HG02623 (cell line): Measurements from ENCODE around the gene SURF2.

Source experiments
- ATAC-seq: cut with Tn5 transposase; IDR thresholded peaks from one replicate; pipeline ENCODE4 v1.9.1; 2021; ENCODE audit warnings: moderate library complexity; ENCODE audit not compliant: unreplicated experiment

Gene SURF2

DNA sequence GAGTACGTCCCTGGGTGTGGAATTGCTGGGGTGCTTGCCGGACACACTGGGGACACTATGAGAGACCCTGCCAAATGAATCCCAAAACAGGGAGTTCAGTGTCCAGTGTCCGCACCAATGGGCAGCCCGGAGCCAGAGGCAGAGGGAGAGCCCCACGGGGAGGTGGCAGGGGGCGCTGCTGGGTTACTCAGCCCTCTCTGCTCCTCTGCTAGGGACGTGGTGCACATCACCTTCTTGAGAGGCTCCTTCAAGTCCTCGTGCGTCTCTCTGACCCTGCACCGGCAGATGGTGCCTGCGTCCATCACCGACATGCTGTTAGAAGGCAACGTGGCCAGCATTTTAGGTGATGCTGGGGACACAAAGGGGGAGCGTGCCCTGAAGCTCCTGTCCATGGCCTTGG lies 40.6 kb downstream of the SURF2 start:
- no peak for ATAC-seq

DNA sequence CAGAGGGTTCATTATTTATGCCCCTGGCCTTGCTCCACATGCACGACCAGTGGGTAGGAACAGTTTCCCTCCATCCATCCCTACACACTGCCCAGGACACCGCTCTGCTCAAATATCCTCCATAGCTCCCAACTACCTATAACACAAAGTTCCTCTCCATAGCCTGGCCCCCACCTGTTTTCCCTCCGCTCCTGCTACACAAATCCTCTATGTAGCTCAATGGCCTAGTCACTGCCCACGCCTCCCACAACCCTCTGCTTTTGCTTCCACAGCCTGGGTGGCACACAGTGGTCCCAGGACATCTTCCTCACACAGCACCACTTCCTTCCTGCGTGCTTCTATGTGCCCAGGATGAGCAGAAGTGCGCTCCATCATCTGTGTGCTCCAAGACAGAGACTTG lies 41.0 kb downstream of the SURF2 start:
- no peak for ATAC-seq

DNA sequence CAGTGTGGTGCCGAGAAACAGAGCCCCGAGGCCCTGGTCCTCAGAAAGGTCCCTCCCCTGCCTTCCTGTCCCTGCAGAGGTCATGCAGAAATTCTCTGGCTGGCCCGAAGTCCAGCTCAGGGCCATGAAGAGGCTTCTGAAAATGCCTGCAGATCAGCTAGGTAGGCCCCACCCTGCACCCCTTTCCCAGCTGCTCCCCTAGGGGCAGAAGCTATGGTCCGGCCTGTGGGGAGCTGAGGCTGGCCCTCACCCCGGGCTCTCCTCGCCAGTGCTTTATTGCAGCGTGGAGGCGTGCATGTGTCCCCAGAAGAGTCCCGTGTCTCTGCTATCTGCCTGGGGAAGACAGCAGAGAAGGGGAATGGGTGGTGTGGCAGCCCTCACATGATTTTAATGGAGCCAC lies 41.5 kb downstream of the SURF2 start:
- no peak for ATAC-seq

DNA sequence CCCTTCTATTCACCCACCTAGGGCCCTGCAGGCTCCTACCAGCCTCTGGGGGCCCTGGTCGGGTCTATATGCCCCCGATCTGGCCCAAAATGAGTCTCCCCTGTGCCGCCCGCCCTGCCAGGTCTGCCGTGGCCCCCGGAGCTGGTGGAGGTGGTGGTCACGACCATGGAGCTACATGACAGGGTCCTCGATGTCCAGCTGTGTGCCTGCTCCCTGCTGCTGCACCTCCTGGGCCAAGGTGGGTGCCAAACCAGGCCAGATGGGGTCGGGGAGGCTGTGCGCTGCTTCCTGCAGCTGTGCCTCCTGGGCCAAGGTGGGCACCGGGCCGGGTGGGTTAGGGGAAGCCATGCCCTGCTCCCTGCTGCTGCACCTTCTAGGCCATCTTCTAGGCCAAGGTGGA lies 43.9 kb downstream of the SURF2 start:
- ATAC-seq = no peak

DNA sequence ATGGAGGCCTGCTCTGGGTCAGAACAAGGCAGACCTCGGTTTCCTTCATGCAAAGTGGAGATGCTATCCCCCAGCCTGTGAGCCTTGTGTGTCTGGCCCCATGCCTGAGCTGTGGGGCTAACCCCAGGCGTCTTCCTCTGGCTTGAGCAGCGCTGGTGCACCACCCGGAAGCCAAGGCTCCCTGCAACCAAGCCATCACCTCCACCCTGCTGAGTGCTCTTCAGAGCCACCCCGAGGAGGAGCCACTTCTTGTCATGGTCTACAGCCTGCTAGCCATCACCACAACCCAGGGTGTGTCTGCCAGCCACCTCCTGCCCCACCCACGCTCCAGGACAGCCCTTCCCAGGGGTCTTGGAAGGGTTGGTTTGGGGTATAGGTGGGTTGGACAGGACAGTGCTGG lies 45.2 kb downstream of the SURF2 start:
- no peak for ATAC-seq

DNA sequence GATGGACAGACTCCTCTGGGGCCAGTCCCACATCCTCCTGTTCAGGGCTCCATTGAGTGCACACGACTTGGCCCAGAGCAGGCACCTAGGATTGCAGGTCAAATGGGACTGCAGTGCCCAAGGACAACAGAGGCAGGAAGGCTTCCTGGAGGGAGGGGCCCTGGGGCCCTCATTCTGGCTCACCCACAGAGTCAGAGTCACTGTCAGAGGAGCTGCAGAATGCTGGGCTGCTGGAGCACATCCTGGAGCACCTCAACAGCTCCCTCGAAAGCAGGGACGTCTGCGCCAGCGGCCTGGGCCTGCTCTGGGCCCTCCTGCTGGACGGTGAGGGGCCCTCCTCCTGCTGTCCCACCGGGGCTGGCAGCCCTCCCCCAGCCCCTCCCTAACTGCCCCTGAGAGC lies 46.3 kb downstream of the SURF2 start:
- no peak for ATAC-seq

DNA sequence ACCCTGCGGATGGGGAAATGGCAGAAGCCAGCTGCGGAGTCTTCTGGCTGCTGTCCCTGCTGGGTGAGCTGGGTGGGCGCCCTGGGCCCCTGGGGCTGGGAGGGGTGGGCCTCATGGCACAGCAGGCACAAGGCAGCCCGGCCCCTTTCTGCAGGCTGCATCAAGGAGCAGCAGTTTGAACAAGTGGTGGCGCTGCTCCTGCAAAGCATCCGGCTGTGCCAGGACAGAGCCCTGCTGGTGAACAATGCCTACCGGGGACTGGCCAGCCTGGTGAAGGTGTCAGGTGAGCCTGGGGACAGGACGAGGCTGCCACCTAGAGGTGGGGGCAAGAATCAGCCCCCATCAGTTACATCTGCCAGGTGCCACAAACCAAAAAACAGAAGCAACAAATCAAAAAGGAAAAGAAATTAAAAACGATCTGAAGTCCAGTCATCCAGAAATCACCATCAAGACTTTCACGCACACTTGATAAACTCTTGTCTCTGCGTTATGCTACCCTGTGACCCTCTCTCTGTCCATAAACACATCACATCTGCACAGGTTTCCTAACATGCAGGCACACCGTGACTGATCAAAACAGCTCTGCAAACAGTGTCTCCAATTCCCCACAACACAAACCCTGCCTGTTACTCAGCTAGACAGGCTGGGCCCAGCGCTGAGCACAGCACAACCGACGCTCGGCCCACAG lies 47.6 kb downstream of the SURF2 start:
- no peak for ATAC-seq

DNA sequence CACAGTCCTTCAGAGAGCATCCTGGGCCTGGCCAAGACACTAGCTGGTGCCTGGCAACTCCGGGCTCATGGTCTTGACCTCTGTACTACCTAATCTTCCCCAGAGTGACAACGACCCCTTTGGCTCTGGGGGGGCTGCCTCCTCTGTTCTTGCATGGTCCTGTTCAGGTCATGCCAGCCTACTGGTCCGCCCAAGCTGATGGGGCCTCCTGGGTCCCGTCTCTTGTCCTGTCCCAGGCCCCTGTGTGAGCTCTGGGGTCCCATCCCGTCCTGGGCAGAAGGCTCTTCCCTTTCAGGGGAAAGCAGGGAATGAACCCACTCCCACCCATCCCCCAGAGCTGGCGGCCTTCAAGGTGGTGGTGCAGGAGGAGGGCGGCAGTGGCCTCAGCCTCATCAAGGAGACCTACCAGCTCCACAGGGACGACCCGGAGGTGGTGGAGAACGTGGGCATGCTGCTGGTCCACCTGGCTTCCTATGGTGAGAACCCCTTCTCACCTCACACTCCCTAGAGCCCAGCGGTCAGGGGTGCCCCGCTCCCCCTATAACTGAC lies 48.2 kb downstream of the SURF2 start:
- no peak for ATAC-seq

DNA sequence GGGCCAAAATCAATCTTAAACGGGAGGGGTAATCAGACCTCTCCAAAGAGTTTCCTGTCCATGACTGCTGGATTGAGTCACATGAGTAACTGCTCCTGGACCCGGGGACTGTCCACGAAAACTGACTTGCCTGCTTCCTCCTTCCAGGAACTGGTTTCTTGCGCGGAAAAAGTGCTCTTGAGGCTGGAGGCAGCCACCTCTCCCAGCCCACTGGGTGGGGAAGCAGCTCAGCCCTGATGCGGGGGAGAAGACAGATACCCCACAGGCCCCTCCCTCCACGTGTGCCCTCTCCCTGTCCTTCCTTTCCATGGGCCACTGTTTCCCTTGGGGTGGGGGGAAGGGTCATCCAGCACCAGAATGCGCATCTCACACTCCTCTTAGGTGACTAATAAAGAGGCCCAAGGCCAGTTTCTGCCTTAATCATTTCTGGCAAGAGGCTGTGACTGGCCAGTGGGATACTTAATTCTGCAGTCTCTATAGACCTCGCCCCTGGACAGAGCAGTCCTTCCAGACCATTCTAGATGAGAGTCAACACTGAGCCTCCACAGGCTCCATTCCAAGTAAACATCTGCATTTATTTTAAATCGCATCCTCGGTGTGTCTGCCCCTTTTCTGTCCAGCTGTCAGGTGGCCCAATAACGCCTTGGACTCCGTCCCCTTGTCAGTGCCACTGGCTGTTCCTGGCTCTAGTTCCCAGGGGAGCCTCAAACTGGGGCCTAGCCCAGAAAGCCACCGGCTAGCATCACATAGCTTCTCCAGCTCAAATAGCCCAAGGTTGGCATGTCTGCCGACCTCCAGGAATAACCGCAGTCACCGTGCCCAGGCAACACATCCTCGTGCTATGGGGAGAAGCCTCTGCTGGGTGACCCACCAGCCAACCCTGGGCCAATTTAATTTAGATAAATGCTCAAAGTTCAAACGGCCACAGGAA lies 49.4 kb downstream of the SURF2 start:
- ATAC-seq = no peak

DNA sequence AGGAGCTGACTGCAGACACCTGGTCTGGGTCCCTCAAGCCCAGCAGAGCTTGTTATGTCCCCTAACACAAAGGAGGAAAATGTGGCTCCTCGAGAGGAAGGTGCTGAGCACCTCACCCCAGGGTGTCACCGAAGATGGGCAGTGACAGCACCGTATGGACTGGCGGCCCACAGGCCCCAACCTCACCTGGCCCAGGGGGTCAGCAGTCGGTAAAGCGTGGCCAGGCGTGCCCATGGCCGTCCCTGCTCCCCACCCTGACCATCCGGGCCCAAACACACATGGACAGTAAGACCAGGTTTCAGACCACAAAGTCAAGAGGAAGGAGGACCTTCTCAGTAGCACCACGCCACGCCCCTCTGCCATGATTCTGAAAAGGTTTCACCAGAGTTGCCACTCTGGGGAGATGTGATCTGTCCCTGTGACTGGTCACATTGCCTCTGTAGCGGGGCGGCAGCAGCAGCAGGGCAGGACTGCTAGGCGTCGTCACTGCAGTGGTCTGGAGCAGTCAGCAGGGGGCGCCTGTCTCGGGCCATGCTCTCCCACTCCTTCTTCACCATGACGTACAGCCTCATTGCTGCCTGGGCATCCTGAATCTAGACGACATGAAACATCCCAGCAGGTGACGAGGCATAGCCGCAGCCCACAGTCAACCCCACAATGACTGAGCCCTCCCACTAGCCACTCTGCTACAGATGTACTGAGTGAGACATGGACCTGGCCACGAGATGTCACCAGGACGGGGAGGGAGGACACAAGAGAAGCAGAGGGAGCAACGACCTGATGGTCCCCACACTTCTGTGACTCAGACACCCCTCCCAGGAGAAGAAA lies 50.3 kb downstream of the SURF2 start:
- ATAC-seq = no peak

DNA sequence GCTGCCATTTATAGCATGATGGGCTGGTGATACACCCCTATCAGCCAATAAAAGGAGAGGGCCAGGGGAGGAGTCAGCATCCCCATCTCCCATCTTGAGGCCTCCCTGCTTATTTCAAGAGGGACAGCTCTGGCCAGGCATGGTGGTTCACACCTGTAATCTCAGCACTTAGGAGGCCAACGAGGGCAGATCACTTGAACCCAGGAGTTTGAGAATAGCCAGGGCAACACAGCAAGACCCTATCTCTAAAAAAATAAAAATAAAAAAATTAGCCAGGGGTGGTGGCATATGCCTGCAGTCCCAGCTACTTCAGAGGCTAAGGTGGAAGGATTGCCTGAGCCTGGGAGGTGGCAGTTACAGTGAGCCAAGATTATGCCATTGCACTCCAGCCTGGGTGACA lies 51.7 kb downstream of the SURF2 start:
- no peak for ATAC-seq
